ENCODE measurements around the gene DUSP1.
"Not testable (repeated sequence)": the region's sequence is repeated elsewhere in the genome, so short reads cannot be mapped to it uniquely, and the experiment has no call there.

The DUSP1 gene

GRCh38 chr5:172816925-172817562, 46.0 kb upstream of the DUSP1 start:
- TF ChIP-seq, protein P1, sequence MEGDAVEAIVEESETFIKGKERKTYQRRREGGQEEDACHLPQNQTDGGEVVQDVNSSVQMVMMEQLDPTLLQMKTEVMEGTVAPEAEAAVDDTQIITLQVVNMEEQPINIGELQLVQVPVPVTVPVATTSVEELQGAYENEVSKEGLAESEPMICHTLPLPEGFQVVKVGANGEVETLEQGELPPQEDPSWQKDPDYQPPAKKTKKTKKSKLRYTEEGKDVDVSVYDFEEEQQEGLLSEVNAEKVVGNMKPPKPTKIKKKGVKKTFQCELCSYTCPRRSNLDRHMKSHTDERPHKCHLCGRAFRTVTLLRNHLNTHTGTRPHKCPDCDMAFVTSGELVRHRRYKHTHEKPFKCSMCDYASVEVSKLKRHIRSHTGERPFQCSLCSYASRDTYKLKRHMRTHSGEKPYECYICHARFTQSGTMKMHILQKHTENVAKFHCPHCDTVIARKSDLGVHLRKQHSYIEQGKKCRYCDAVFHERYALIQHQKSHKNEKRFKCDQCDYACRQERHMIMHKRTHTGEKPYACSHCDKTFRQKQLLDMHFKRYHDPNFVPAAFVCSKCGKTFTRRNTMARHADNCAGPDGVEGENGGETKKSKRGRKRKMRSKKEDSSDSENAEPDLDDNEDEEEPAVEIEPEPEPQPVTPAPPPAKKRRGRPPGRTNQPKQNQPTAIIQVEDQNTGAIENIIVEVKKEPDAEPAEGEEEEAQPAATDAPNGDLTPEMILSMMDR (IDR thresholded peaks at IDR 0.05; ENCODE audit: low read depth, low read length) = no peak
- H3K36me3 ChIP-seq = no peaks in the 10 kb centered on the region
- no peaks in the 10 kb centered on the region for H3K27me3 ChIP-seq (ENCODE audit: insufficient read depth, low read depth, severe bottlenecking)
- H3K4me3 ChIP-seq (ENCODE audit: low read depth, low read length) = no peak overlapping the region
- no peak overlapping the region for H3K27ac ChIP-seq
- DNase-seq = no peak
- no peaks in the 10 kb centered on the region for H3K9me3 ChIP-seq (ENCODE audit: severe bottlenecking)

DNA sequence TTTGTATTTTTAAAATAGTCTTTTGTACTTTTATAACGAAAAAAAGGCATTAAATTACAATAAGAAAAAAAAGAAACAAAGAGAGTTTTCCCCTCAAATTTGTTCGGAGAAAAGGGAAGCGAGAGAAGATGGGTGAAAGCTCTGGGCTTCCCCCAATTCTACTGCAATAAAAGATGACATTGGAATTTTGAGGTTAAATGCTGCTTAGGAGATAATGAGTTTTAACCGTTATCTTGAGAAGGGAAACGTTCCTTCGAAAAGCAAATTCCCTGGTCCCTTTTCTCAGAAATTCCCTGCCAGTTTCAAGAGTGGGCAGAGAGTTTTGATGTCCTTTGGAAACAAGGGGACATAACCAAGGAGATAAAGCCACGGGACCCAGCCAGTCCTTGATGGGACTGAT, 44.6 kb upstream of the DUSP1 start:
- Histone ChIP-seq H3K27me3 (ENCODE audit: insufficient read depth, low read depth, severe bottlenecking) (no peaks in the 10 kb centered on the region), H3K36me3 (no peaks in the 10 kb centered on the region), H3K9me3 (ENCODE audit: severe bottlenecking) (no peaks in the 10 kb centered on the region), H3K27ac (no peak overlapping the region), H3K4me3 (ENCODE audit: low read depth, low read length) (no peak overlapping the region)
- no peak for DNase-seq
- TF ChIP-seq, protein P1 (IDR thresholded peaks at IDR 0.05; ENCODE audit: low read depth, low read length) = no peak

DNA sequence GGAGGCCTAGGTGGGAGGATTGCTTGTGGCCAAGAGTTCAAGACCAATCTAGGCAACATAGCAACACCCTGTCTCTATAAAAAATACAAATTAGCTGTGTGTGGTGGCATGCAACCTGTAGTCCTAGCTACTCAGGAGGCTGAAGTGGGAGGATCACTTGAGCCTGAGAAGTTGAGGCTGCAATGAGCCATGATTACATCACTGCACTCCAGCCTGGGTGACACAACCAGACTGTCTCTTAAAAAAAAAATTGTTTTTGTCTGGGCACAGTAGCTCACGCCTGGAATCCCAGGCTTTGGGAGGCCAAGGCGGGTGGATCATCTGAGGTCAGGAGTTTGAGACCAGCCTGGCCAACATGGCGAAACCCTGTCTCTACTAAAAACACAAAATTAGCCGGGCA, 40.0 kb upstream of the DUSP1 start:
- not testable (repeated sequence) for H3K9me3 ChIP-seq (ENCODE audit: severe bottlenecking); H3K27ac ChIP-seq; H3K27me3 ChIP-seq (ENCODE audit: insufficient read depth, low read depth, severe bottlenecking); DNase-seq; H3K4me3 ChIP-seq (ENCODE audit: low read depth, low read length); H3K36me3 ChIP-seq

DNA sequence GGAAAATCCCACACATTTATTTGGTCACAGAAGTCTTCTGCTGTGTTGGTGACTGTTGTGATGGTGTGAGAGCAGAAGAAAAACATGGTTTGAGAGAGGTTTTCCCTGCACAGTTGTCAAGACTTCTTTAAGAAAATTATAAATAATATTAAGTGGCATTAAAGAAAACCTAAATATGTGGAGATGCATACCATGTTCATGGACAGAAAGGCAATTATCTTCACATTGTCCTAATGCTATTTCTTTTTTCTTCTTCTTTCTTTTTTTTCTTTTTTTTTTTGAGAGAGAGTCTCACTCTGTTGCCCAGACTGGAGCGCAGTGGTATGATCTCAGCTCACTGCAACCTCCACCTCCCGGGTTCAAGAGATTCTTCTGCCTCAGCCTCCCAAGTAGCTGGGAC, 38.8 kb upstream of the DUSP1 start:
- no peaks in the 10 kb centered on the region for H3K9me3 ChIP-seq (ENCODE audit: severe bottlenecking)
- H3K27ac ChIP-seq = no peak overlapping the region
- no peak for DNase-seq
- H3K27me3 ChIP-seq (ENCODE audit: insufficient read depth, low read depth, severe bottlenecking) = no peaks in the 10 kb centered on the region
- H3K4me3 ChIP-seq (ENCODE audit: low read depth, low read length) = no peak overlapping the region
- H3K36me3 ChIP-seq = no peaks in the 10 kb centered on the region
- TF ChIP-seq, protein P1 (IDR thresholded peaks at IDR 0.05; ENCODE audit: low read depth, low read length) = no peak

- H3K4me3 ChIP-seq (ENCODE audit: low read depth, low read length) = no peak overlapping the region
- H3K36me3 ChIP-seq = no peaks in the 10 kb centered on the region
- DNase-seq = no peak
- no peaks in the 10 kb centered on the region for H3K9me3 ChIP-seq (ENCODE audit: severe bottlenecking)
- H3K27me3 ChIP-seq (ENCODE audit: insufficient read depth, low read depth, severe bottlenecking) = no peaks in the 10 kb centered on the region
- TF ChIP-seq, protein P1 (IDR thresholded peaks at IDR 0.05; ENCODE audit: low read depth, low read length) = no peak
- H3K27ac ChIP-seq = no peak overlapping the region
These were observed 36.8 kb upstream of the DUSP1 start for GRCh38 chr5:172807766-172808311.

GRCh38 chr5:172806897-172807672, 36.1 kb upstream of the DUSP1 start:
- TF ChIP-seq, protein P1 (IDR thresholded peaks at IDR 0.05; ENCODE audit: low read depth, low read length) = no peak
- H3K9me3 ChIP-seq (ENCODE audit: severe bottlenecking) = no peaks in the 10 kb centered on the region
- H3K27me3 ChIP-seq (ENCODE audit: insufficient read depth, low read depth, severe bottlenecking) = no peaks in the 10 kb centered on the region
- no peaks in the 10 kb centered on the region for H3K36me3 ChIP-seq
- no peak for DNase-seq
- no peak overlapping the region for H3K4me3 ChIP-seq (ENCODE audit: low read depth, low read length)
- no peak overlapping the region for H3K27ac ChIP-seq

All from WERI-Rb-1 (cell line).